Epithelial cell of proximal tubule (primary cell): ENCODE results near the gene ZNG1A. TPM values are rescaled to one million over a fixed set of nuclear protein-coding genes. Genes with fewer than 3 reads are reported as not detected.
"Not testable (repeated sequence)": the region's sequence is repeated elsewhere in the genome, so short reads cannot be mapped to it uniquely, and the experiment has no call there.

ENCODE experiments used
- DNase-seq: peaks from one replicate; pipeline ENCODE4 v3.0.0-alpha.2; 2011; ENCODE audit warnings: low read depth
- H3K4me3 ChIP-seq: 2 replicates; pipeline ENCODE4 v1.5.1; 2011; ENCODE audit warnings: low read depth, mild to moderate bottlenecking, low read length
- CTCF ChIP-seq: conservative IDR thresholded peaks from 2 replicates; pipeline ENCODE4 v1.5.1; 2012; ENCODE audit warnings: low read depth, mild to moderate bottlenecking, low read length
- total RNA-seq: library from RNA; depleted of rRNA; stranded (reverse); fragments of >200 nt; gene quantifications from 2 replicates; pipeline ENCODE4 v1.2.3, GENCODE V29; 2015

The ZNG1A gene
- total RNA-seq, 1 donor from 2014 or later, result 48.7 TPM

GRCh38 chr9:217950-218349, 39.1 kb upstream of the ZNG1A start:
- no peak for TF ChIP-seq CTCF
- no peak for DNase-seq
- H3K4me3 ChIP-seq, result peak overlapping the region; percentile 12

- peak overlapping the region; percentile 69 for H3K4me3 ChIP-seq
- no peak for TF ChIP-seq CTCF
- DNase-seq, result no peak
Measured at GRCh38 chr9:216866-217265, 38.0 kb upstream of the ZNG1A start.

GRCh38 chr9:215631-216155, 36.8 kb upstream of the ZNG1A start:
- peak overlapping the region; percentile 69 for H3K4me3 ChIP-seq
- DNase-seq, result no peak
- TF ChIP-seq CTCF, result no peak

- peak; percentile 49 for TF ChIP-seq CTCF
- DNase-seq, result no peak
- H3K4me3 ChIP-seq, result peak within 1 kb of the TSS; percentile 69
Measured at GRCh38 chr9:214648-215493, 36.0 kb upstream of the ZNG1A start, which contains the start of gene DOCK8. Gene DOCK8, plus strand, starts transcription at chr9:214865. Its CDS starts 112 bp downstream, at chr9:214977.

- no peak for DNase-seq
Measured at GRCh38 chr9:214351-214647, 35.4 kb upstream of the ZNG1A start.

GRCh38 chr9:213901-214300, 35.0 kb upstream of the ZNG1A start:
- H3K4me3 ChIP-seq, result peak overlapping the region; percentile 69

More at GRCh38 chr9:214351-214647, 35.4 kb upstream of the ZNG1A start:
- TF ChIP-seq CTCF, result no peak
- peak overlapping the region; percentile 69 for H3K4me3 ChIP-seq

GRCh38 chr9:212297-212696, 33.4 kb upstream of the ZNG1A start:
- TF ChIP-seq CTCF, result no peak
- H3K4me3 ChIP-seq, result no peak overlapping the region
- DNase-seq, result no peak

More at GRCh38 chr9:213901-214300, 35.0 kb upstream of the ZNG1A start:
- not testable (repeated sequence) for DNase-seq
